GM18505 (cell line): Measurements from ENCODE around the gene RORB.

Experiments
- ATAC-seq: cut with Tn5 transposase; IDR thresholded peaks from one replicate; pipeline ENCODE4 v1.9.1; 2021; ENCODE audit not compliant: unreplicated experiment
- POLR2A ChIP-seq: IDR thresholded peaks from 4 replicates; pipeline ENCODE4 v1.6.1; 2011; ENCODE audit warnings: borderline replicate concordance; ENCODE audit not compliant: insufficient read depth, insufficient read length; ENCODE audit errors: extremely low read depth

Gene RORB

GRCh38 chr9:74595286-74595685 is 98.2 kb downstream of the RORB start:
- ATAC-seq, result no peak
- no peak for TF ChIP-seq POLR2A

GRCh38 chr9:74598874-74599273 is 101.7 kb downstream of the RORB start:
- ATAC-seq, result no peak
- TF ChIP-seq POLR2A, result no peak

- TF ChIP-seq POLR2A, result no peak
- ATAC-seq, result no peak
These were observed 112.7 kb downstream of the RORB start for GRCh38 chr9:74609671-74610405.

GRCh38 chr9:74610523-74611061 is 113.5 kb downstream of the RORB start:
- ATAC-seq, result no peak
- TF ChIP-seq POLR2A, result no peak

- no peak for ATAC-seq
- no peak for TF ChIP-seq POLR2A
These were observed 133.1 kb downstream of the RORB start for GRCh38 chr9:74630228-74630627.

- no peak for TF ChIP-seq POLR2A
- no peak for ATAC-seq
These were observed 142.0 kb downstream of the RORB start for GRCh38 chr9:74639112-74639511.

GRCh38 chr9:74642376-74642775 is 145.2 kb downstream of the RORB start:
- TF ChIP-seq POLR2A, result no peak
- no peak for ATAC-seq

GRCh38 chr9:74643303-74643923 is 146.3 kb downstream of the RORB start:
- TF ChIP-seq POLR2A, result no peak
- no peak for ATAC-seq

GRCh38 chr9:74644023-74644422 is 146.9 kb downstream of the RORB start:
- TF ChIP-seq POLR2A, result no peak
- ATAC-seq, result no peak

GRCh38 chr9:74645007-74645639 is 148.0 kb downstream of the RORB start:
- peak; percentile 69 for ATAC-seq
- TF ChIP-seq POLR2A, result no peak

- ATAC-seq, result no peak
- TF ChIP-seq POLR2A, result no peak
These were observed 156.4 kb downstream of the RORB start for GRCh38 chr9:74653410-74654080.

GRCh38 chr9:74662674-74663073 is 165.5 kb downstream of the RORB start:
- ATAC-seq, result no peak
- TF ChIP-seq POLR2A, result no peak

- TF ChIP-seq POLR2A, result no peak
- ATAC-seq, result no peak
These were observed 166.3 kb downstream of the RORB start for GRCh38 chr9:74663439-74663838.
